MCF 10A (cell line): ENCODE results near the gene PATJ. TPM values are rescaled to one million over a fixed set of nuclear protein-coding genes. Genes with fewer than 3 reads are reported as not detected.

ENCODE experiments used
- BruUV-seq: library from RNA; stranded (reverse); fragments of 400-500 nt; replicated peaks from 2 replicates; lab custom pipeline; 2021; lab: Mats Ljungman, UMichigan
- CTCF ChIA-PET: fragments of 300-600 bp; sonication (Branson Sonifier 250); formaldehyde crosslinking; extraction: SDS; loops from one replicate; lab custom pipeline; 2021; ENCODE audit warnings: antibody characterized with exemption, inconsistent platforms; lab: Yijun Ruan, JAX
- POLR2A ChIA-PET: fragments of 300-600, 350-650 bp; sonication (Branson Sonifier 250); formaldehyde crosslinking; extraction: SDS; loops from one replicate; lab custom pipeline; 2020; ENCODE audit warnings: antibody characterized with exemption, inconsistent platforms; lab: Yijun Ruan, JAX
- DNase-seq: peaks from one replicate; pipeline ENCODE4 v3.0.0-alpha.2; 2018; ENCODE audit not compliant: unreplicated experiment
- H3K27ac Mint-ChIP-seq: one replicate; pipeline ENCODE4 v1.8.0; 2022; ENCODE audit warnings: mild to moderate bottlenecking, low read depth, mixed read lengths; ENCODE audit not compliant: unreplicated experiment
- H3K27me3 Mint-ChIP-seq: one replicate; pipeline ENCODE4 v1.8.0; 2022; ENCODE audit warnings: mixed read lengths; ENCODE audit not compliant: insufficient read depth, unreplicated experiment
- H3K36me3 Mint-ChIP-seq: one replicate; pipeline ENCODE4 v1.8.0; 2022; ENCODE audit warnings: mild to moderate bottlenecking, moderate library complexity, mixed read lengths; ENCODE audit not compliant: insufficient read depth, unreplicated experiment
- H3K4me1 Mint-ChIP-seq: one replicate; pipeline ENCODE4 v1.8.0; 2022; ENCODE audit warnings: mixed read lengths; ENCODE audit not compliant: insufficient read depth, unreplicated experiment
- H3K4me3 Mint-ChIP-seq: one replicate; pipeline ENCODE4 v1.8.0; 2022; ENCODE audit warnings: mild to moderate bottlenecking, moderate library complexity, mixed read lengths; ENCODE audit not compliant: unreplicated experiment
- H3K9me3 Mint-ChIP-seq: one replicate; pipeline ENCODE4 v1.8.0; 2022; ENCODE audit warnings: mixed read lengths; ENCODE audit not compliant: unreplicated experiment
- intact Hi-C: fragments of 100-400 bp; cut with micrococcal nuclease; formaldehyde crosslinking; loops from 2 replicates; pipeline ENCODE4 v1.14.1; 2022
- total RNA-seq: library from RNA; stranded (reverse); gene quantifications from 2 replicates; pipeline ENCODE4 v1.2.3, GENCODE V29; 2022
- TF ChIP-seq, protein P1 (sequence below): fragments of 200-600 bp; IDR thresholded peaks from one replicate; pipeline ENCODE4 v1.8.0; 2022; ENCODE audit warnings: antibody characterized with exemption, mild to moderate bottlenecking; ENCODE audit not compliant: unreplicated experiment

The PATJ gene
- total RNA-seq, 1 experiment from 2014 or later = 28.7 TPM

DNA sequence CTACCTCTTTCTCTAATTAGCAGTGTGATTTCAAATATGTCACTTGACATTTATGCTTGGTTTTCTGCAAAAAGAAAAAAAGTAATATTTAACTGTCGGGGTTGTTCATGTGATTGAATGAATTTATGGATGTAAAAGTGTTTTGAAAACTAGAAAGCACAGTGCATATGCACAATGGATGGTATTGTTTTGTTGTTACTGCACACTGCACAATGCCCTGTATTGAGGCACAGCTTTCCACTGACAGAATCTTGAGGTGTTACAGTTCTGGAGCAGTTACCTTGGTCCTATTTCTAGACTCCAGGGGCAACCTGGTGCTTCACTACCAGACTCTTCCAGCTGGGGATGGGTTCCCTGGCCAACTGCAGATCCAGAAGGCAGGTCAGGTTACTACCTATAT is 335.5 kb downstream of the PATJ start:
- no peak overlapping the region for H3K27ac Mint-ChIP-seq
- no peaks in the 10 kb centered on the region for H3K9me3 Mint-ChIP-seq
- H3K4me1 Mint-ChIP-seq = no peaks in the 10 kb centered on the region
- no peaks in the 10 kb centered on the region for H3K27me3 Mint-ChIP-seq
- no peak for DNase-seq
- POLR2A ChIA-PET = no interaction called here
- TF ChIP-seq, protein P1, sequence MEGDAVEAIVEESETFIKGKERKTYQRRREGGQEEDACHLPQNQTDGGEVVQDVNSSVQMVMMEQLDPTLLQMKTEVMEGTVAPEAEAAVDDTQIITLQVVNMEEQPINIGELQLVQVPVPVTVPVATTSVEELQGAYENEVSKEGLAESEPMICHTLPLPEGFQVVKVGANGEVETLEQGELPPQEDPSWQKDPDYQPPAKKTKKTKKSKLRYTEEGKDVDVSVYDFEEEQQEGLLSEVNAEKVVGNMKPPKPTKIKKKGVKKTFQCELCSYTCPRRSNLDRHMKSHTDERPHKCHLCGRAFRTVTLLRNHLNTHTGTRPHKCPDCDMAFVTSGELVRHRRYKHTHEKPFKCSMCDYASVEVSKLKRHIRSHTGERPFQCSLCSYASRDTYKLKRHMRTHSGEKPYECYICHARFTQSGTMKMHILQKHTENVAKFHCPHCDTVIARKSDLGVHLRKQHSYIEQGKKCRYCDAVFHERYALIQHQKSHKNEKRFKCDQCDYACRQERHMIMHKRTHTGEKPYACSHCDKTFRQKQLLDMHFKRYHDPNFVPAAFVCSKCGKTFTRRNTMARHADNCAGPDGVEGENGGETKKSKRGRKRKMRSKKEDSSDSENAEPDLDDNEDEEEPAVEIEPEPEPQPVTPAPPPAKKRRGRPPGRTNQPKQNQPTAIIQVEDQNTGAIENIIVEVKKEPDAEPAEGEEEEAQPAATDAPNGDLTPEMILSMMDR = no peak
- BruUV-seq = no TSS peak
- H3K4me3 Mint-ChIP-seq = no peak overlapping the region
- peaks cover 11% of the 10 kb centered on the region for H3K36me3 Mint-ChIP-seq
- CTCF ChIA-PET = interaction anchor here (0.6 to 1.1 kb wide), 4 partner anchors 53 to 1234 kb away, joined by 3 to 4 read pairs (median 3); no protein-coding TSS in a partner anchor
- intact Hi-C loops = no loop called here

DNA sequence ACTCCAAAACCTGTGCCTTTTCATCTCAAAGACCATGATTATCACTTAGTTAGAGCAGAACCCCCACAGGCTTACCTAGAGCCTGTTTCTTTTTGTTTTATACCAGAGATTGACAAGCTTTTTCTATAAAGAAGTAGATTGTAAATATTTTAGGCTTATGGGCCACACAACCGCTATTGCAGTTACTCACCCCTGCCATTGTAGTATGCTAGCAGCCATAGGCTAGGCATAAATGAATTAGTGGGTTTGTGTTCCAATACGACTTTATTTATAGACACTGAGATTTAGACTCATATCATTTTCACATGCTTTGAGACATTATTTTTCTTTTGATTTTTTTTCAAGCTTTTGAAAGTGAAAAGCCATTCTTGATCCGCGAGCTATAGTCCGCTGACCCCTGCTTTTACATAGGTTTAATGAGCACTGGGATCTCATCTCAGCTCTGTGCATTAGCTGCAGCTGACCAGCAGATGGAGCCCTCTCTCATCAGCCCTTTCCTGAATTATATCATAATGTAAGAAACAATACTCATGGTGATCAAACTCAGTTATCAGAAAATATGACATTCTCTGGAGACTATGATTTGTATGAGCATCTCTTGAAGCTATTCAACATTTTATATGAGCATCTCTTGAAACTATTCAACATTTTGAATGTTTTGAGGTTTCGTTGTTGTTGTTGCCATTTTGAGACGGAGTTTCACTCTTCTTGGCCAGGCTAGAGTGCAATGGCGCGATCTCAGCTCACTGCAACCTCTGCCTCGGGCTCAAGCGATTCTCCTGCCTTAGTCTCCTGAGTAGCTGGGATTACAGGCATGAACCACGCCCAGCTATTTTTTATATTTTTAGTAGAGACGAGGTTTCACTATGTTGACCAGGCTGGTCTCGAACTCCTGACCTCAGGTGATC is 340.4 kb downstream of the PATJ start:
- H3K27ac Mint-ChIP-seq = no peak overlapping the region
- H3K4me3 Mint-ChIP-seq = no peak overlapping the region

DNA sequence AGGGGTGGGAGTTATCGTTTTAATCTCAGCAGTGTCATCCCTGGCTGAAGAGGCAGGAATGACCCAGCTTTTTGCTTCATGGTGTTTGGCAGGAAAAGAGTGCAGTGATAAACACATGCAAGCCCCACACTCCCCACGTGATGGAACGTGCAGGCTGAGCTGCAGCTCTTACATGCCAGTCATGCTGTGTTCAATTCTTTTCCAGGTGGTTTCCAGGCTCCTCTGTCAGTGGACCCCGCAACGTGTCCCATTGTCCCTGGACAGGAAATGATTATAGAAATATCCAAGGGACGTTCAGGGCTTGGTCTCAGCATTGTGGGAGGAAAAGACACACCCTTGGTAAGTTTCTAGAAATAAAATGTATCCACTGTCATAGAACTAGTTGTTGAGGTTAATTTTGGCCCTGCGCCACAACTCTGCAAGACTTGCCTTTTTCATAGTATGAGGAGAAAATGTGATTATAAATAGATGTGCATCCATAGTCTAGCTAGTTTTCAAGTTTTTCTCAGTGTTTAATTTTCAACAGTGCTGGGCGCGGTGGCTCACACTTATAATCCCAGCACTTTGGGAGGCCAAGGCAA is 342.1 kb downstream of the PATJ start:
- H3K4me1 Mint-ChIP-seq = no peaks in the 10 kb centered on the region
- CTCF ChIA-PET = interaction anchor here (0.7 to 4.2 kb wide), 11 partner anchors 9 to 187 kb away, joined by 3 to 95 read pairs (median 14); no protein-coding TSS in a partner anchor
- no peak for DNase-seq
- H3K4me3 Mint-ChIP-seq = no peak overlapping the region
- POLR2A ChIA-PET = interaction anchor here (0.8 kb wide), 1 partner anchor 9 kb away, joined by 6 read pairs; no protein-coding TSS in a partner anchor
- peaks cover 39% of the 10 kb centered on the region for H3K36me3 Mint-ChIP-seq
- H3K27me3 Mint-ChIP-seq = no peaks in the 10 kb centered on the region
- TF ChIP-seq, protein P1 = no peak
- H3K27ac Mint-ChIP-seq = no peak overlapping the region
- H3K9me3 Mint-ChIP-seq = no peaks in the 10 kb centered on the region
- intact Hi-C loops = no loop called here
- no TSS peak for BruUV-seq

More for the DNA sequence above, 340.4 kb downstream of the PATJ start:
- no TSS peak for BruUV-seq
- peak; percentile 55 for DNase-seq
- ChIA-PET CTCF (interaction anchor here (0.5 to 4.2 kb wide), 41 partner anchors 10 to 1553 kb away, joined by 3 to 95 read pairs (median 5); no protein-coding TSS in a partner anchor), POLR2A (interaction anchor here (0.7 to 1.0 kb wide), 2 partner anchors 45 to 415 kb away, joined by 3 to 4 read pairs; no protein-coding TSS in a partner anchor)
- TF ChIP-seq, protein P1 = peak; percentile 79
- intact Hi-C loops = loop anchor here (1.0 kb wide), 1 partner anchor 49 kb away; no protein-coding TSS in a partner anchor
- no peaks in the 10 kb centered on the region for H3K9me3 Mint-ChIP-seq
- H3K4me1 Mint-ChIP-seq = no peaks in the 10 kb centered on the region
- no peaks in the 10 kb centered on the region for H3K27me3 Mint-ChIP-seq
- peaks cover 40% of the 10 kb centered on the region for H3K36me3 Mint-ChIP-seq

DNA sequence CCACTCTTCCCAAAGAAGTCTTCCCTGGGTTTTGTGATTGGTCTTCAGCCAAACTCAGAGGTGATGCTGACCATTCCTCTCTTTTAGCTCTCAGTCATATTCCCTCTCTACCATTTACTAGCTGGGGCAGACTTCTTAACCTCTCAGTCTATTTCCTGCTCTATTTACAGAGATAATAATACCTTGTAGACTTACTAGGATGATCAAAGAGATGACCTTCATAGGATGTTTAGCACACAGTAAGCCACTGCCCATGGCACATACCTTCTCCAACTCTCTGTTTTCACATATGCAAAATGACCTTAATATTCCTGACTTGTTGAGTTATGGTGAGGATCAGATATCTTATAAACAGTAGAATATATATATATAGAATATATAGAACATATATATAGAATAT is 346.2 kb downstream of the PATJ start:
- H3K9me3 Mint-ChIP-seq = no peaks in the 10 kb centered on the region
- intact Hi-C loops = no loop called here
- H3K4me3 Mint-ChIP-seq = no peak overlapping the region
- BruUV-seq = no TSS peak
- H3K4me1 Mint-ChIP-seq = no peaks in the 10 kb centered on the region
- H3K36me3 Mint-ChIP-seq = peaks cover 45% of the 10 kb centered on the region
- TF ChIP-seq, protein P1 = no peak
- H3K27me3 Mint-ChIP-seq = no peaks in the 10 kb centered on the region
- no peak for DNase-seq
- ChIA-PET POLR2A (no interaction called here), CTCF (interaction anchor here (0.6 to 2.8 kb wide), 3 partner anchors 24 to 43 kb away, joined by 3 to 10 read pairs (median 3); no protein-coding TSS in a partner anchor)
- no peak overlapping the region for H3K27ac Mint-ChIP-seq
